K562 (cell line): Measurements from ENCODE around the gene CLIP2.

ENCODE experiments used
- CREB1 ChIP-seq, 2 experiments: sonication (generic) in 1 of 2; formaldehyde crosslinking in 1 of 2; IDR thresholded peaks; 2 replicates each; pipeline versions ENCODE4 v1.6.1 to v1.8.0; 2012 to 2022; ENCODE audit warnings: inconsistent platforms in 1 of 2, mild to moderate bottlenecking in 1 of 2, missing genetic modification reagents in 1 of 2, moderate library complexity in 1 of 2
- ETS2 ChIP-seq: IDR thresholded peaks from 2 replicates; pipeline ENCODE4 v1.6.1; 2016; ENCODE audit warnings: borderline replicate concordance, missing genetic modification characterization, mild to moderate bottlenecking, moderate library complexity, missing compliant biosample characterization; ENCODE audit not compliant: poor library complexity, severe bottlenecking
- KAT8 ChIP-seq: fragments of 450-650 bp; IDR thresholded peaks from 2 replicates; pipeline ENCODE4 v1.6.1; 2016; ENCODE audit warnings: low read depth, mild to moderate bottlenecking
- PHB2 ChIP-seq: fragments of 450-650 bp; IDR thresholded peaks from 2 replicates; pipeline ENCODE4 v1.6.1; 2017; ENCODE audit warnings: low read depth
- POLR2A ChIP-seq: fragments of 450-650 bp; conservative IDR thresholded peaks from 2 replicates; pipeline ENCODE4 v1.6.1; 2016
- TBP ChIP-seq: optimal IDR thresholded peaks from 2 replicates; pipeline ENCODE3; 2011; ENCODE audit warnings: low read depth, low read length, improper control_type of control experiment

- TF ChIP-seq TBP (no peak), POLR2A (no peak), ETS2 (tag) (no peak), CREB1 (IDR thresholded peaks at IDR 0.05) (no peak), CREB1 (CRISPR knock-in tag; IDR thresholded peaks at IDR 0.05) (no peak), PHB2 (no peak), KAT8 (no peak)
Observed at GRCh38 chr7:74404388-74404700, 115.1 kb downstream of the CLIP2 start.
